PC-3 (cell line): Measurements from ENCODE around the gene PRSS36. TPM values are rescaled to one million over a fixed set of nuclear protein-coding genes. Genes with fewer than 3 reads are reported as not detected.

Experiments
- ATAC-seq: fragments of 200-7000 bp; cut with Tn5 transposase; 2 replicates; pipeline ENCODE4 v1.9.1; 2020; ENCODE audit warnings: mild to moderate bottlenecking, moderate library complexity
- BruUV-seq: library from RNA; stranded (reverse); fragments of 400-500 nt; replicated peaks from 2 replicates; lab custom pipeline; 2021; lab: Mats Ljungman, UMichigan
- CTCF ChIA-PET: fragments of 300-600 bp; sonication (Branson Sonifier 250); formaldehyde crosslinking; loops from one replicate; lab custom pipeline; 2022; ENCODE audit warnings: antibody characterized with exemption; lab: Charles Lee
- POLR2A ChIA-PET: fragments of 300-600 bp; sonication (Branson Sonifier 250); formaldehyde crosslinking; loops from one replicate; lab custom pipeline; 2022; ENCODE audit warnings: antibody characterized with exemption; ENCODE audit not compliant: unreplicated experiment; lab: Charles Lee
- DNase-seq: peaks from one replicate; pipeline ENCODE4 v3.0.0-alpha.2; 2015
- H2AFZ ChIP-seq: fragments of 300-600 bp; sonication (generic); 2 replicates; pipeline ENCODE4 v1.6.0; 2016; ENCODE audit warnings: antibody characterized with exemption, low read length
- H3F3A ChIP-seq: fragments of 300-600 bp; sonication (generic); one replicate; pipeline ENCODE4 v1.6.0; 2017; ENCODE audit warnings: antibody characterized with exemption, low read length, control low read depth, mild to moderate bottlenecking; ENCODE audit not compliant: unreplicated experiment
- H3K27ac ChIP-seq: fragments of 300-600 bp; sonication (generic); 2 replicates; pipeline ENCODE4 v1.5.1; 2016; ENCODE audit warnings: mild to moderate bottlenecking, low read length
- H3K27me3 ChIP-seq: fragments of 300-600 bp; sonication (generic); 2 replicates; pipeline ENCODE4 v1.6.1; 2016; ENCODE audit warnings: low read length, mixed read lengths
- H3K36me3 ChIP-seq: fragments of 300-600 bp; sonication (generic); 2 replicates; pipeline ENCODE4 v1.6.1; 2016; ENCODE audit warnings: low read depth, mixed run types, low read length, mixed read lengths
- H3K4me1 ChIP-seq: fragments of 300-600 bp; sonication (generic); 2 replicates; pipeline ENCODE4 v1.5.1; 2016; ENCODE audit warnings: low read length; ENCODE audit not compliant: insufficient read depth
- H3K4me2 ChIP-seq: fragments of 300-600 bp; sonication (generic); 2 replicates; pipeline ENCODE4 v1.6.0; 2016; ENCODE audit warnings: low read length
- H3K4me3 ChIP-seq: fragments of 300-600 bp; sonication (generic); 2 replicates; pipeline ENCODE4 v1.5.1; 2016; ENCODE audit warnings: mild to moderate bottlenecking, low read length, mixed read lengths
- H3K79me2 ChIP-seq: fragments of 300-600 bp; sonication (generic); 2 replicates; pipeline ENCODE4 v1.6.1; 2017; ENCODE audit warnings: low read length, mixed read lengths
- H3K9ac ChIP-seq: fragments of 300-600 bp; sonication (generic); 2 replicates; pipeline ENCODE4 v1.6.0; 2016; ENCODE audit warnings: mild to moderate bottlenecking, low read length
- H3K9me2 ChIP-seq: fragments of 300-600 bp; sonication (generic); replicated peaks from 2 replicates; pipeline ENCODE4 v1.6.1; 2016; ENCODE audit warnings: mixed run types, low read length, mixed read lengths
- H3K9me3 ChIP-seq: fragments of 300-600 bp; sonication (generic); 2 replicates; pipeline ENCODE4 v1.6.1; 2016; ENCODE audit warnings: low read length, mixed read lengths
- H4K20me1 ChIP-seq: fragments of 300-600 bp; sonication (generic); 2 replicates; pipeline ENCODE4 v1.6.1; 2016; ENCODE audit warnings: low read length, mixed read lengths
- CTCF ChIP-seq: fragments of 300-600 bp; sonication (generic); conservative IDR thresholded peaks from 2 replicates; pipeline ENCODE4 v1.5.1; 2017; ENCODE audit warnings: antibody characterized with exemption, low read depth, mild to moderate bottlenecking, low read length
- EZH2 ChIP-seq: fragments of 300-600 bp; sonication (generic); IDR thresholded peaks from one replicate; pipeline ENCODE4 v1.6.1; 2017; ENCODE audit warnings: antibody characterized with exemption, mild to moderate bottlenecking, low read length; ENCODE audit not compliant: unreplicated experiment
- EZH2phosphoT487 ChIP-seq: fragments of 300-600 bp; sonication (generic); IDR thresholded peaks from 2 replicates; pipeline ENCODE4 v1.6.1; 2018; ENCODE audit warnings: mild to moderate bottlenecking, antibody characterized with exemption, low read length, borderline replicate concordance
- intact Hi-C: fragments of 100-400 bp; cut with micrococcal nuclease; formaldehyde crosslinking; loops from 2 replicates; pipeline ENCODE4 v1.9.0; 2023
- total RNA-seq: library from RNA; depleted of rRNA; stranded (reverse); fragments of >200 nt; gene quantifications from 2 replicates; pipeline ENCODE4 v1.2.3, GENCODE V29; 2014

PRSS36 gene
- total RNA-seq, 1 experiment from 2014 or later = 0.51 TPM

- H3K4me1 ChIP-seq = 0 out of 2 replicates have a peak, but pooled peaks cover 6% of the 10 kb centered on the region
- no peaks in the 10 kb centered on the region for H3K9me3 ChIP-seq
- no peak overlapping the region for H3K9ac ChIP-seq
- intact Hi-C loops = no loop called here
- peaks cover 84% of the 10 kb centered on the region for H4K20me1 ChIP-seq
- H3K27me3 ChIP-seq = no peaks in the 10 kb centered on the region
- ChIA-PET POLR2A (no interaction called here), CTCF (no interaction called here)
- H3K79me2 ChIP-seq = peaks cover 55% of the 10 kb centered on the region
- DNase-seq (no peak), ATAC-seq (no peak)
- peaks cover 98% of the 10 kb centered on the region for H3K36me3 ChIP-seq
- H3F3A ChIP-seq = no peaks in the 10 kb centered on the region
- BruUV-seq = no TSS peak
- no peak overlapping the region for H3K4me2 ChIP-seq
- H3K27ac ChIP-seq = no peak overlapping the region
- no peak overlapping the region for H3K4me3 ChIP-seq
- no peaks in the 10 kb centered on the region for H3K9me2 ChIP-seq
- no peak overlapping the region for H2AFZ ChIP-seq
- TF ChIP-seq CTCF = no peak
- no peak for TF ChIP-seq EZH2
- TF ChIP-seq EZH2phosphoT487 = no peak
Observed at GRCh38 chr16:31186930-31187807, 37.3 kb upstream of the PRSS36 start.

- 0 out of 2 replicates have a peak, but pooled peaks cover 6% of the 10 kb centered on the region for H3K4me1 ChIP-seq
- H3K4me3 ChIP-seq = no peak overlapping the region
- no peaks in the 10 kb centered on the region for H3K9me2 ChIP-seq
- no peak overlapping the region for H3K27ac ChIP-seq
- TF ChIP-seq EZH2phosphoT487 (no peak), EZH2 (no peak)
- ChIA-PET CTCF (no interaction called here), POLR2A (no interaction called here)
- no peaks in the 10 kb centered on the region for H3K9me3 ChIP-seq
- H3F3A ChIP-seq = no peaks in the 10 kb centered on the region
- no peaks in the 10 kb centered on the region for H3K27me3 ChIP-seq
- H3K79me2 ChIP-seq = peaks cover 64% of the 10 kb centered on the region
- ATAC-seq (no peak), DNase-seq (no peak)
- no peak overlapping the region for H2AFZ ChIP-seq
- intact Hi-C loops = no loop called here
- no peak overlapping the region for H3K4me2 ChIP-seq
- peaks cover 94% of the 10 kb centered on the region for H4K20me1 ChIP-seq
- peaks cover 95% of the 10 kb centered on the region for H3K36me3 ChIP-seq
- no peak overlapping the region for H3K9ac ChIP-seq
- no TSS peak for BruUV-seq
Observed at GRCh38 chr16:31186176-31186575, 36.3 kb upstream of the PRSS36 start.

GRCh38 chr16:31185339-31185738, 35.5 kb upstream of the PRSS36 start:
- TF ChIP-seq EZH2 (no peak), CTCF (no peak), EZH2phosphoT487 (no peak)
- POLR2A ChIA-PET = no interaction called here
- Histone ChIP-seq H3K4me3 (no peak overlapping the region), H3F3A (no peaks in the 10 kb centered on the region), H3K79me2 (peaks cover 73% of the 10 kb centered on the region), H3K9me2 (no peaks in the 10 kb centered on the region), H3K27me3 (no peaks in the 10 kb centered on the region), H3K4me1 (0 out of 2 replicates have a peak, but pooled peaks cover 6% of the 10 kb centered on the region), H4K20me1 (peaks cover 95% of the 10 kb centered on the region), H3K4me2 (no peak overlapping the region), H3K9me3 (no peaks in the 10 kb centered on the region), H3K36me3 (peaks cover 88% of the 10 kb centered on the region), H3K27ac (no peak overlapping the region), H3K9ac (no peak overlapping the region), H2AFZ (no peak overlapping the region)
- BruUV-seq = no TSS peak
- CTCF ChIA-PET = no interaction called here
- no peak for ATAC-seq
- DNase-seq = no peak
- intact Hi-C loops = no loop called here
